HG03378 (cell line): ENCODE data around the gene IGFLR1.
"Not testable (repeated sequence)": the region's sequence is repeated elsewhere in the genome, so short reads cannot be mapped to it uniquely, and the experiment has no call there.

Experiments
- ATAC-seq: cut with Tn5 transposase; IDR thresholded peaks from one replicate; pipeline ENCODE4 v1.9.1; 2021; ENCODE audit warnings: mild to moderate bottlenecking, moderate library complexity; ENCODE audit not compliant: unreplicated experiment

The IGFLR1 gene

DNA sequence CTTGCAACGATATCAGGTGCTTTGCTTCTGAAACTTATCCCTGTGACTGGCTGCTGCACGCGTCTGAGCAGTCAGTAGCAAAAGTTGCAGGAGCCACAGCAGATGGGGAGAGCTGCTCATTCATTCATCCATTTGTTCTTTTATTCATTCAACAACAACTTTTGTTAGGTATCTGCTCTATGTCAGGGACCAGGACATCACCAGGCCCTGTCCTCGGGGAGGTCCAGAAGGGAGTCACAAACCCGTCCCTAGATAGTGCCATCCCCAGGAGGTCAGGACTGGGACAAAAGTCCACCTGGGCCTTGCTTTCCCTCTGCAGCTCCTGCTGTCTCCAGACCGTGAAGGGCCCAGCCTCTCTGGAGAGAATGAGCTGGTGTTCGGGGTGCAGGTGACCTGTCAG is 35.7 kb upstream of the IGFLR1 start:
- no peak for ATAC-seq

DNA sequence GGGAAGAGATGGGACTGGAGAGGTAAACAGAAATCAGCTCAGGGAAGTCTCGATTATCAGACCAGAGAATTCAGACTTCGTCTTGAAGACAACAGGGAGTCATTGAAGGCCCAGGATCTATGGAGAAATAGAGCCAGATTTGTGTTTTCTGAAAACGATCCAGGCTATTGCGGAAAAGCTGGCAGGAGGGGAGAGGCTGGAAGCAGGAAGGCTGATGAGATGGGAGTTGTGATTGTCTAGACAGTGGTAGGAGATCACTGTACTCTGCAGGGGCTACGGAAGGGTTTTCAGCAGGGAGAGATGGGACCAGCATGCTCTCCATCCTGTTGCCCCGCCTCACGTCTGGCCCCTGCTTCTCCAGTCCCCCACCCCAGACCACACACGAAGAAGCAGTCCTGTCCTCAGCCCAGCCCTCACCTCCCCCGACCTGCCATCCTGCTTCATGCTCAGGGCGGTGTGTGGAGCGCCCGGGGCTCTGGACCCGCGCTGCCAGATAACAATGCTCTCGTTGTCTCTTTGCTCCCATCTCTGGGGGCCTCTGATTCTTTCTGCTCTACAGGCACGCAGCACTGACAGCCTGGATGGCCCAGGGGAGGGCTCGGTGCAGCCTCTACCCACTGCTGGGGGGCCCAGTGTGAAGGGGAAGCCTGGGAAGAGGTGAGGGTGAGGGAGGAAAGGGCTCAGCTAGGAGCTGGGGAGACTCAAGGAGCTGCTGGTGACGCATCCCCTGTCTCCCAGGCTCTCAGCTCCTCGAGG is 35.0 kb upstream of the IGFLR1 start:
- no peak for ATAC-seq

DNA sequence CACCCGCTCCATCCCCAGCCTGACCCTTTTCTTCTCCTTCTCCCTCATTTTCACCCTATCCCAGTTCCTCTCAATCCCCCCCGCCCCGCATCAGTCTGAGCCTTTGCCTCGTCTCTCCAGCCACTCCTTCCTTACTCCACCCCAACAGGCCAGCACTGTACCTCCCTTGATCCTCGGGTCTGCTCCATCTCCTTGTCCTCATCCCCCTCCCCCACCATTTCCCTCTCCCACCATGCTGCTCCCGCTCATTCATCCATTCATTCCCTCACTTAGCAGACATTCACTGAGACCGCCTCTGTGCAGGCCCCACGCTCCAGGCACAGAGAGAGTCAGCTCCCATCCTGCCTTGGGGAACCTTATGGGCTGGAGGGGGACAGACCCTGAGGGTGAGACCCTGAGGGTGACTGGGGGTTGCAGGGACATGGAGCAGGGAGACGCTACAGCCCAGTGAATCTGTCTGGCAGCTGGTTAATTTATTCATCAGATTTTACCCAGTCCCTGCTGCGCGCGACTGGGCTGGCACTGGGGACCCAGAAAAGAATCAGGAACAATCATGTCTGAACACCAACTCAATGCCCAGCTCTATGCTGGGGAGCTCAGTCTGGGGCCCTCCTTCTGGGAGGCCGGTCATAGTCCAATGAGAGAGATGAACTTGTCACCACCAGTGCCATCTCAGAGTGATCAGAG is 34.0 kb upstream of the IGFLR1 start:
- ATAC-seq: no peak

DNA sequence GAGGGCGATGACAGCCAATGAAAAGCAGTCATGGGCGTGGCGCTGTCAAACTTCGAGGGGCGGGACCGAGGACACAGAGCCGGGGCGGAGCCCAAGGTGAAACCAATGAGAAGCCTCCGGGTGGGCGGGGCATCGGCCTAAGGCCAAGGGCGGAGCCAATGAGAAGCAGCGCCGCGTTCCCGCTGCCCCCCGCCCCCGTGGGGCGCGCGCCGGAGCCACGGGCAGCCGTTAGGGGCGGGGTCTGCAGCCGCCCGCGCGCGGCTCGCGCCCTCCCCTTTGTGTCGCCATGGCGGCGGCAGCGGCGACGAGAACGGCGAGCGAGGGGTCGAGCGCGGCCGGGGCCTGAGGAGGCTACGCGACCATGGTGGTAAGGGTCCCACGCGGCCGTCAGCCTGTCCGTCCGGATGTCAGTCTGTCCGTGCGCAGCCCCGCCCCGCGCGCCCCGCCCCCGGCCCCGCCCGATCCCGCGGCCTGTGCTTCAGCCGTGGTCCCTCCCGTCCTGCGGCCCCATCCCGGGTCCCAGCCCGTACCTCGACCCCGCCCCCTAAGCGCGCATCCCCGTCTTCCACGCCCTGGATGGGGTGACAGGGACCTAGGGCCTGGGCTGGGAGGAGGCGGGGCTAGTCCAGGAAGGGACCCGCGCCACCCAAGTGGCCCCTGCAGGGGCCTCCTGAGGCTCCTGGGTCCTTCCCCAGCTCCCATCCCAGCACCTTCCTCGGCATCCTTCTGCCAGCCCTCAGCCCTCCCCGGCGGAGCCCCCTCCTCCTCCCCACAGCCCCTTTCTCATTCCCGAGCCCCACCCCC is 33.2 kb upstream of the IGFLR1 start, which contains the start of gene ARHGAP33:
ARHGAP33 (plus strand) TSS at position 267 of the 804 bp plus-strand sequence; CDS start at position 362, 95 bp downstream.
- peak; percentile 88 for ATAC-seq

DNA sequence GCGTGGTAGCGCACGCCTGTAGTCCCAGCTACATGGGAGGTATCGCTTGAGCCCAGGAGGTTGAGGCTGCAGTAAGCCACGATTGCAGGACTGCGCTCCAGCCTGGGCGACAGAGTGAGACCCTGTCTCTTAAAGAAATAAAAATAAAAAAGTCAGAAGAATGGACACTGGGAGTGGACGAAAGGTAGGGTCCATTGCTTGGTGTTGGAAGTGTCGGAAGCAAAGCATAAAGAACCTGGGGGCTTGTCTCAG is 32.7 kb upstream of the IGFLR1 start:
- no peak for ATAC-seq

DNA sequence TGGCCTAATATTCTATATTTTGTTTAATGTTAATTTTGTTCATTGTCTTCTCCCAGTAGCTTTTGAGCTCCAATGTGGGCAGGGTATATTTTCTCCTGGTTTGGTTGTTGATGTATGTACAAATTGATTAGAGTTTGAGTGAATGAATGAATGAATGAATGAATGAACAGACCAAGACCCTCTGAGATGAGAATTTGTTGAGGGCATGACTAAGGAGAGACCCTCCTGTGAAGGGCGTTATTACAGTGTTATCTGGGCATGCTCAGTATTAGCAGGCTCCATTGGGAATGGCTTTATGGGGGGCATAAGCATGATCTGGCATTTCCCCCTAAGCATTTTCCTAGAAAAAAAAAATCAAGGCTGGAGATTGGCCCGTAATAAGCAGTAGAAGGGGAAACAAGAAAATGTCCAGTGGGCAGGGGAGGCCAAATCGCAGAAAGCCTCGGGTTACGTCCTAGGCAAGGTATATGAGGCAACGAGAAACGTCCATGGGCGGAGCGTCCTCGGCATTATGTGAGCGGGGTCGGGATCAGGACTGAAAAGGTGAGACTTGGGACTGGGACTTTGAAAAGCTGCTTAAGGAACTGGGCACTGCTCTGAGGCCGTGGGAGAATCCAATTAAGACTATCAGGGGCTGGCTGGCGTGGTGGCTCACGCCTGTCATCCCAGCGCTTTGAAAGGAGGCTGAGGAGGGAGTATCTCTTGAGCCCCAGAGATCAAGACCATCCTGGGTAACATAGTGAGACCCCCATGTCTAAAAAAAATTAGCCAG is 32.2 kb upstream of the IGFLR1 start:
- no peak for ATAC-seq

DNA sequence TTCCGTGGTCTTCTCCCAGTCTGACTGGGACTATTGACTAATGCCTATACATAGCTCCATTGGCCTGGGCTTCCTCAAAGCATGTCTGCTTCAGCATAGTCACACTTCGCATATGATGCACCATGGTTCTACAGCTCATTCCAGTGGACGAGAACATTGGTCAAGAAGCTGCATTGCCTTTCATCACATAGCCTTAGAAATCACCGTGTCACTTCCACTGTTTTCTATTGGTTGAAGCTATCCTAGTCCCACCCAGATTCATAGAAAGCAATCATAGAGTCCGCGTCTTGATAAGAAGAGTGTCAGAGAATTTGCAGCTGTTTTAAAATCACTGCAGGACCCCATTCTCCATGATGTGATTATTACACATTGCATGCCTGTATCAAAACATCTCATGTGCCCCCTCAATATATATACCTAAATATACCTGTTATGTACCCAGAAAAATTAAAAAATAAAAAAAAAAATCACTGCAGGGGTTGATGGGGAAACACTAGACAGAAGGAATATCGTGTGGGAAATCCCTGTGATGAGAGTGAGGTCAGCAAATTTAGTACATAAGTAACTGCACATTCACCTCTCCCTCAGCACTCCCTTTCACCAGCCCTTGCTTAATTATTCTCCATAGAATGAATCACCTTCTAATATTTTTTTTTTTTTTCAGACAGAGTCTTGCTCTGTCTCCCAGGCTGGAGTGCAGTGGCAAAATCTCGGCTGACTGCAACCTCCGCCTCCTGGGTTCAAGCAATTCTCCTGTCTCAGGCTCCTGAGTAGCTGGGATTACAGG is 31.0 kb upstream of the IGFLR1 start:
- no peak for ATAC-seq

DNA sequence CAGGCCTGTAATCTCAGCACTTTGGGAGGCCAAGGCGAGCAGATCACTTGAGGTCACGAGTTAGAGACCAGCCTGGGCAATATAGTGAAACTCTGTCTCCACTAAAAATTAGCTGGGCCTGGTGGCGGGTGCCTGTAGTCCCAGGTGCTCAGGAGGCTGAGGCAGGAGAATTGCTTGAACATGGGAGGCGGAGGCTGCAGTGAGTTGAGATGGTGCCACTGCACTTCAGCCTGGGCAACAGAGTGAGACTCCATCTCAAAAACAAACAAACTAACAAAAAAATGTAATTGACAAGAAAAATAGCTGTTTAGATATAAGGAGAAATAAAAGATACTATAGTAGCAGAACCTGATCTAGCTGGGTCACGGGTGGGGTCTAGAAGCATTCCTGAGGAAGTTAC is 30.1 kb upstream of the IGFLR1 start:
- ATAC-seq: not testable (repeated sequence)

DNA sequence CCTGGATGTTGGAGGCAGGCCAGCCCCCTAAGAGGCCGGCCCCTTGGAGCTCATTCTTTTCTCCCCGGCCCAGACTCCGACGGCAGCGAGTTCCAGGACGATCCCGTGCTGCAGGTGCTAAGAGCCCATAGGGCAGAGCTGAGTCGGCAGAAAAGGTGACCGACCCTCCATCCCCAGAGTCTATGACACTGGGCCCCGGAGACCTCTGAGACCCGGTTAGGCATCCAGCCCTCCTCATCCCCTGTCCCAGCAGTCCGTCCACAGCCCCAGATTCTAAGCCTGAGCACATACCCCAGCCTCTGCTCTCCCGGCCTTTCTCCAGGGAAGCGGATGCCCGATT is 25.8 kb upstream of the IGFLR1 start:
- no peak for ATAC-seq

DNA sequence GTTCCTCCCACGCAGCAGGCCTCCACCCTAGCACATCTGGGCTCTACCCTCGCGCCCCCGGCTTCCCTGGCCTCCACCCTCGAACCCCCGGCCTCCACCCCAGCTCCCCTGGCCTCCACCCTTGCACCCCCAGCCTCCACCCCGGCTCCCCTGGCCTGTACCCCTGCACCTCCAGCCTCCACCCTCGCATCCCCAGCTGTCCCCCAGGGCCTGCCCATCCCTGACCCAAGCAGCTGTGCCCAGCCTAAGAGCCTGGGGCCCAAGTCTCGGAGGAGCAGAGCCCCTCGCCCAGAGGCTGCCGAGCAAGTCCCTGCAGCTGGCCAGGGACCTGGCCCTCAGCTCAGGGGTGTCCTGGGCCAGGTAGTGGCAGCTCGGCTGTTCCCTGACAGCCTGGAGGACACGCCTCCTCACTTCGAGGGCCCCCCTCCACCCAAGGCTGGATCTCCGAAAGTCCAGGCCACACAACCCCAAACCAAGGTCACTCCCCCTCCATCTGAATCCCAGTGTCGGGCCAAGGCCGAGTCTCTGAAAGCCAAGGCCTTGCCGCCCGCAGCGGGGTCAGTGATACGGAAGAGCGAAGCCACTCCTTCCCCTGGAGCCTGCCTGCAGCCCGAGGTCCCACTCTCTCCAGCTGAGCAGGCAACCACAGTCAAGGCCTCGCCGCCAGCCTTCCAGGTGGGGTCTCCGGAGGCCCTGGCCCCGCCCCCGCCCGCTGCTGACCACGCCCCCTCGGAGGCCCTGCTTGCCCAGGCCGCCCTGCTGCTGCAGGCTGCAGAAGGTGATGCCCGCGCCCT is 25.2 kb upstream of the IGFLR1 start:
- no peak for ATAC-seq

DNA sequence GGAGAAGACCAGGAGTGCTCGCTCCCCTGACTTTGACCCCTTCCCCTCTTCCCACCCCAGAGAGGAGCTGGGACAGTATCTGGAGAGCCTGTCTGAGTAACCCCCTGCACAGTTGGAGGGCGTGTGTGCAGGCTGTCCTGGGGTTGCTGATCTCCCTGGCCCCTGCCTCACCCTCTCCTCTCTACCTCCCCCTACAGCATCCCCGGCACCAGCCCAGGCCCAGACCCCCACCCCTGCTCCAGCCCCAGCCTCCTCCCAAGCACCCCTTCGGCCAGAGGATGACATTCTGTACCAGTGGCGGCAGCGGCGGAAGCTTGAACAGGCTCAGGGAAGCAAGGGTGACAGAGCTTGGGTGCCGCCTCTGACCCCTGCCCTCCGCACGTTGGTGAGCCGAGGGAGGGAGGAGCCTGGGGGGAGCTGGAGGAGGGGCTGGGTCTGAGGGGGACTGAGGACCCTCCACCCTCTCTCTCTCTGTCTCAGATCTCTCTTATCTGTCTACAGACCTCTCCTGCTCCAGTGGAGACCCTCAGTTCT is 24.4 kb upstream of the IGFLR1 start:
- no peak for ATAC-seq

DNA sequence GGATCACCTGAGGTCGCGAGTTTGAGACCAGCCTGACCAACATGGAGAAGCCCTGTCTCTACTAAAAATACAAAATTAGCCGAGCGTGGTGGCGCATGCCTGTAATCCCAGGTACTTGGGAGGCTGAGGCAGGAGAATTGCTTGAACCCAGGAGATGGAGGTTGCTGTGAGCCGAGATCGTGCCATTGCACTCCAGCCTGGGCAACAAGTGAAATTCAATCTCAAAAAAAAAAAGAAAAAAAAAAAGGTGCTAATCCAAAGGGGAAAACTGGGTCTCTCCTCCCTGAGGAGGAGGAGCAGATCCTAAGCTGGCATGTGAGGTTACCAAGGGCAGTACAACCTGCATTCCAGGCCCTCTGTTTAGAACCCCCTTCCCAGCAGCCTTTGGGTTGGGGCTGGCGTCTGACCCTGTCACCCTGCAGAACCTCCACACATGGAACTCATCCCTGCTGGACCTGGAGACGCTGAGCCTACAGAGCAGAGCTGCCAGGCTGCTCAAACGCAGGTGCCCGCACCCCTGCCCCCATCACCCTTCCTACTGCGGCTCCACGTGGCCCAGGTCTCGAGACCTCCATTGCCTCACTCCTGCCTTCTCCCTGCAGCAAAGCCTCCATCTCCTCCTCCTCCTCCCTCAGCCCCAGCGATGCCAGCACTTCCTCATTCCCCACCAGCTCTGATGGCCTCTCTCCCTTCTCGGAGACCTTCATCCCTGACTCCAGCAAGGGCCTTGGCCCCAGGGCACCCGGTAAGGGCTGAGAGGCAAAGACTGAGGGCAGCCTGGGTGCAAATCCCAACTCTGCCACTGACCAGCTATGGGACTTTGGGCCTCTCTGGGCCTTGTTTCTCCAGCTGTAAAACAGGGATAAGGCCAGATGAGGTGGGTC is 22.4 kb upstream of the IGFLR1 start:
- no peak for ATAC-seq

DNA sequence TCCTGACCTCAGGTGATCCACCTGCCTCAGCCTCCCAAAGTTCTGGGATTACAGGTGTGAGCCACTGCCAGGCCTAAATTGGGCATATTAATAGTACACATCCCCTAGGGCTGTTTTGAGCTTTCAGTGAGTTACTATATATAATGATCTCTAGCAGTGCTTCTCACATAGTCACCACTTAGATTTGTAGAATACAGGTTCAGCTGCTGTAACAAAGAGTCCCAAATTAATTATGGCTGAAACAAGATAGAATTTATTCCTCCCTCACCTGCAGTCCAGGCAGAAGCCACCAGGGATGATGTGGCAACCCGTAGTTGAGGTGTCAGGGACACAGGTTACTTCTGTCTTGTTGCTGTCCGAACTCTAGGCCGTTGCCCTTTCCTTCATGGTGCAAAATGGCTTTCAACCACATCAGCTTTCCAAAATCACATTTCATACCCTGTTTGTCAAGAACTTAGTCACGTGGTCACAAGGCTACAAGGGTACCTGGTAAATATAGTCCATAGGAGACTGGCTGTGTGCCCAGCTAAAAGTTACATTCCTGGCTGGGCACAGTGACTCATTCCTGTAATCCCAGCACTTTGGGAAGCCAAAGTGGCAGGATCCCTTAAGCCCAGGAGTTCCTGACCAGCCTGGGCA is 18.6 kb upstream of the IGFLR1 start:
- ATAC-seq: no peak

DNA sequence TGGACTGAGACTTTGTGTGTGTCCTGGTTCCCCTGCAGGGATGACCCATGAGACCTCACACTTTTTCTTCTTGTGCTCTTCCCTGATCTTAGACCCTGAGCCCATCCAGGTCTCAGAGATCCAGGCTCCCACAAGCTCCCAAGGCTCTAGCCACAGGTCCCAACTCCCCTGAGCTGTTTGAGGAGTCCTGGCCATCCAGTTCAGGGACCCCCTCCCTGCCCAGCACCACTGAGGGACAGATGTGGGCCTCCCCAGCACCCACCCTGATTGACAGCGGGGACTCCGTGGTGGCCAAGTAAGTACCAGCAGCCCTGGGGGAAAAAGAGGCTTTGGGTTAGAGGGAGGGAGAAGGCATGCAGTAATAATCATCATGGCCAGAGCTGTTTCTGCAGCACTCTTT is 17.4 kb upstream of the IGFLR1 start:
- ATAC-seq: no peak

DNA sequence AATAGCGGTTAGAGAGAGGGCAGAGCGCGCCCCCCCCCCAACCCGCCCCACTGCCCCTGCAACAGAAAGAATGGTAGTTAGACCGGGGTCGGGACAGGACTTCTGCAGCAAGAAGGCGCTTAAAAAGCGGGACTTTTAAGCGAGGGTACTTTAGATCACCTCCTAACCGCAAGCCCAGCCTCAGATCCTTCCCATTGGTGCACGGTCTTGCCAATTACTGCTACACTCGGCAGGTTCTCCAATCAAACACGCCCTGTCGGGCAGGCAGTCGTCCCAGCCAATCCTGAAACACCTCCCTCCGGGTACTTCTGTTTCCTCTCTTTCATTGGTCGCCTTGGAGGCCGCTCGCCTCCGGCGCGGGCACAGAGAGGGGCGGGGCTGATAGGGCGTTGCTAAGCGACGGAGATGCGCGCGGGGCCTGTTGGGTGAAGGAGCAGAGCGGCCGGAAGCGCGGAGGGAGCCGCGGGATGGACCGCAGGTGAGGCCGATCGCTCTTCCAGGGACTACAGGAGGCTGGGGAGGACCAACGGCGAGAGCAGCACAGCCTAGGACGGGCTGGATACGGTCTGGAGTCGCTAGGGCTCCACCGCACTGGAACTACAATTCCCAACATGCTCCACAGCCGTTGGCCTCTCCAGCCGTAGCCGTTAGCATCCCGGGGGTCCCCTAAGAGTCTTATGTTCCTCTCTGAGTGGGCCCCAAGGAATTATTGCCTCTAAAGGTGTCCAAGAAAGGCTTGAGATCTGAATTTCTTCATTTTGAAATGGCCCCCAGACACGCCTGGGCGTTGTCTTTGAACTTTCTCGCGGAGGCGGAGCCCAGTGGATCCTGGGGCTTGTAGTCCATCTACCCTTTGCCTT is 15.7 kb upstream of the IGFLR1 start, which contains the start of gene PROSER3:
PROSER3 (plus strand) TSS at position 428 of the 860 bp plus-strand sequence; CDS start at position 468, 40 bp downstream.
- peak; percentile 94 for ATAC-seq

DNA sequence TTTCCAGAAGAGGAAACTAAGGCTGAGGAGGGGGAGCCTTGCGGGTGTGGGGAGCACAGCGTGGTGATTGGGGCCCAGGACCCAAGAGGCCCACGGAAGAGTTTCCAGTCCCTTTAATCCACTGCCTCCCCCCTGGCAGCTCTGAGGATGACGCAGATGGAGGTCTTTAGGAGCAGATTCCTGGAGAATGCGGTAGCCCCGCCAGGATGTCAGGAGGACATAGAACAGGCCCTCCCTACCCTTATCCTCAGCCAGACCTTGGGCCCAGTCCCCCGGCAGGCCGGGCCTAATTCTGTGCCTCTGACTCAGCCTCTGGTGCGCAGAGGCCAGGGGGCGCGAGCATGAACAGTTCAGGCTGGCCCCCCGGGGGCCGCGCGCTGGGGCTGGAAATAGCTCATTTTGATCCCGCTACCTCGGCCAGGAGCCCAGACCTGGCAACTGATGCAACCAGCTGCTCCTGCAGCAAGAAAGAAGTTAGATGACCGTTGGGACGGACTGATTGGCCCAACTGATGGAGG is 15.0 kb upstream of the IGFLR1 start:
- ATAC-seq: peak; percentile 2
